SHP77 (cell line): Measurements from ENCODE around the gene SUSD1.
"Not testable (repeated sequence)": the region's sequence is repeated elsewhere in the genome, so short reads cannot be mapped to it uniquely, and the experiment has no call there.

Experiments used
- DNase-seq, 2 experiments: peaks; one replicate each; lab custom pipeline; 2025; lab: John Stamatoyannopoulos, UW

The SUSD1 gene

GRCh38 chr9:112174965-112175795, at the start of gene SUSD1:
Gene SUSD1 (minus strand): TSS chr9:112175297. CDS start chr9:112175235, 62 bp downstream.
- peak; percentile 7 to 56 for DNase-seq

DNA sequence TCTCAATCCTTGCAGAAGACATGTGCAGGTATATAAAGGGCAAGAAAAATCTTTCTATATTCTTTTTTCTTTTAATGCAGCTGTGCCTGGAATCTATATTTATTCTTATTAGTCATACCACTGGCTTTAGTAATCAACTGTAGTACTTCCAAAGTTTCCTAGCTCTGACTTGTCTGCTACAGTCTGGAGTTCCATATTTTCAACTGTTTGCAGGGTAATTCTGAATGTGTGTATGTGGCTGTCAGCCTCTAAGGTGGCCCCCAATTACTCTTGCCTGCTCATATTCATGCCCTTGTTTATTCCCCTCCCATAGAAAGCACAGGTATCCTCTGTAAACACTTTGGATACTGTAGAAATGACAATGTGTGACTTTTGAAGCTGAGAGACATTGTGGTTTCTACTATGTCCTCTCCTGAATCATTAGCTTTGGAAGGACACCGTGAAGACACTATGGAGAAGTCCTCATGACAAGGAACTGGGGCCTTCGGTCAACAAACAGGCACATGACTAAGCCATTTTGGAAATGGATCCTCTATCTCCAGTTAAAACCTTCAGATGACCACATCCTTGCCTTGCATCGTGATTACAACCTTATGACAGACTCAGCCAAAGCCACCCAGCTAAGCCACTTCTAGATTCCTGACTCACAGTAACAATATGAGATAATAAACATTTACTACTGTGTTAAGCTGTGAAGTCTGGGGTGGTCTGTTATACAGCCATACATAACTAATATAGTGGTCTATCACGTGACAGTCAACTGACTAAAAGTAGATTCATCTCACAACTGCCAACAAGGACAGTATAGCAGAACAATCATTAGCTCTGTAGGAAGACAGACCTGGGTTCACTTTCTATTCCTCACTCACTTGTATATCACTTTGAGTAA, 49.5 kb upstream of the SUSD1 start:
- DNase-seq = no peak

DNA sequence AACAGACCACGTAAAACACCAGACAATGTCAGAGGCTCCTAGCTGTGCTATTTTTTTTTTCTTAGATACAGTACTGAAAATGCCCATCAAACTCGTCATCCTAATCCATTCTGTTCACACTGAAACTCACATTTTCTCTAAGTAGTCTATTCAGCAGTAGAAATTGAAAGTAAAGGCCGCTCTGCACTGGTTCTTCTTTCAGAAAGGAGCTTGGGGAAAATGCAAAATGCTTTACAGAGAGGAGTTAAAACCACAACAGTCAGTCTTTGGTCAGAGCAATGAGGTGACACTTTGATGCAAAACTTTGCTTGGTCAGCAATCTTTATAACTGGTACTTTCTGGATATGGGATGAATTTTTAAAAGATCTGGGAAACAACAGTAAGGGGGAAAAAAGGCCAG, 43.8 kb upstream of the SUSD1 start:
- no peak for DNase-seq

DNA sequence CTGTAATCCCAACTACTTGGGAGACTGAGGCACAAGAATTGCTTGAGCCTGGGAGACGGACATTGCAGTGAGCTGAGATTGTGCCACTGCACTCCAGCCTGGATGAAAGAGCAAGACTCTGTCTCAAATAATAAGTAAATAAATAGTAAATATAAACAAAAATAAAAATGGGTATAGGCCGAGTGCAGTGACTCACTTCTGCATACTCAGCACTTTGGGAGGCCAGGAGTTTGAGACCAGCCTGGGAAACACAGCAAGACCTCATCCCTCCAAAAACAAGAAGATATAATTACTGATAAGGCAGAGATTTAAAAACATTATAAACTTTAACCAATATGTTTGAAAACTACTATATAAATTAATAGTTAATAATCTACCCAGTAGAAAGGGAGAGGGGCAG, 37.8 kb upstream of the SUSD1 start:
- DNase-seq = no peak

- DNase-seq = no peak
These were observed 32.4 kb upstream of the SUSD1 start for GRCh38 chr9:112207451-112207850.

- DNase-seq = no peak
These were observed 28.4 kb upstream of the SUSD1 start for GRCh38 chr9:112203536-112203935.

DNA sequence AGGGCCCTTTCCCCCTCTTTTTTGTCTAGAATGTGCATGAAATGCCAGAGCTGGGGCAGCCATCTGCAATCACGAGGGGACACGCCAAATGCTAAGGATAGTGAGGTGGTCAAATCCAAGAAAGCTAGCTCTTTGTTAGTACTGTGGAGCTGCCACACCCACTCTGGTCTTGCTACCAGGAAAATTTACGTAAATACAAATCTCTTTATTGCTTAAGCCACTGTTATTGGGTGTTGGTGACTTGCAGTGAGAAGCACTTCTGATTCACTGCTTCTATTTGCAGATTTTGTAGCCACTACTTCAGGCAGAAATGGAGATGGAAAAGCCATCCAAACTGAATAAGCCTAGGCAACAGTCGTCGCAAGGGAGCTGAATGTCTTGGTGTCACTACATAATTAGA, 25.6 kb upstream of the SUSD1 start:
- DNase-seq = no peak

GRCh38 chr9:112198646-112199045, 23.5 kb upstream of the SUSD1 start:
- DNase-seq = no peak

GRCh38 chr9:112194969-112195431, 19.9 kb upstream of the SUSD1 start:
- DNase-seq = no peak

- no peak for DNase-seq
These were observed 18.6 kb upstream of the SUSD1 start for GRCh38 chr9:112193572-112194288.

DNA sequence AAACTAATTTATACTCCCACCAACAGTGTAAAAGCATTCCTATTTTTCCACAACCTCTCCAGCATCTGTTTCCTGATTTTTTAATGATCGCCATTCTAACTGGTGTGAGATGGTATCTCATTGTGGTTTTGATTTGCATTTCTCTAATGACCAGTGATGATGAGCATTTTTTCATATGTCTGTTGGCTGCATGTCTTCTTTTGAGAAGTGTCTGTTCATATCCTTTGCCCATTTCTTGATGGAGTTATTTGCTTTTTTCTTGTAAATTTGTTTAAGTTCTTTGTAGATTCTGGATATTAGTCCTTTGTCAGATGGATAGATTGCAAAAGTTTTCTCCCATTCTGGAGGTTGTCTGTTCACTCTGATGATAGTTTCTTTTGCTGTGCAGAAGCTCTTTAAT, 15.2 kb upstream of the SUSD1 start:
- not testable (repeated sequence) for DNase-seq

- DNase-seq = no peak
These were observed 13.8 kb upstream of the SUSD1 start for GRCh38 chr9:112188884-112189283.

GRCh38 chr9:112187404-112187803, 12.3 kb upstream of the SUSD1 start:
- no peak for DNase-seq

GRCh38 chr9:112186695-112187094, 11.6 kb upstream of the SUSD1 start:
- no peak for DNase-seq

DNA sequence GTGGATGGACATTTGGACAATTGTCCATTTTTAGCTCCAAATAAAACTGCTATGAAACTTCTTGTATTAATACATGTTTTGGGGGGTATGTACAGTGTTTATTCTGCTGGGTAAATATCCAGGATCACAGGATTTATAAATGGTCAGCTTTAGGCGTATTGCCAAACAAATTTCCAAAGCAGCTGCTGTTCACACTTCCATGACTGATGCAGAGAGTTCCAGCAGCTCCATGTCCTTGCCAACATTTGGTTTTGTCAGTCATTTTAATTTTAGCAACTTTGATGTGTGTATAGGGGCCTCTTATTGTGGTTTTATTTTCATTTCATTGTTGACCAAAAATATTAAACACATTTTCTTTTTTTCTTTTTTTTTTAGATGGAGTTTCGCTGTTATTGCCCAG, 9.8 kb upstream of the SUSD1 start:
- no peak for DNase-seq

DNA sequence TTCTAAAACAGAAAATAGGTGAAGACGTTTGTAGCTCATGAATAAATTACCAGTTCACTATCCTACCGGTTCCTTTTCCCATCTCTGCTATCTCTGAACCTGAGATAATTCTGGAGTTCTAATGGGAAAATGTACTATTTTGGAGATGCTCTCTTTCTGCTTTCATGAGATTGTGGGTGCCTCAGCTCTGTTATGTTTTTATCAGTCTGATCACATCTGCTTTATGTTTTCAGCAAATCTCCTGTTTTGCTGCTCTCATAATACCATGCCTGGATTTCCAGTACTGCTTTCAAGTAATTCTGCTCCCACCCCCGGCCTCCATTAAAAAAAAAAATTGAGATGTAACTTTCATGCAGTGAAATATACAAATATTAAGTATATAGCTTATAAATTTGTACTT, 9.1 kb upstream of the SUSD1 start:
- DNase-seq = no peak

DNA sequence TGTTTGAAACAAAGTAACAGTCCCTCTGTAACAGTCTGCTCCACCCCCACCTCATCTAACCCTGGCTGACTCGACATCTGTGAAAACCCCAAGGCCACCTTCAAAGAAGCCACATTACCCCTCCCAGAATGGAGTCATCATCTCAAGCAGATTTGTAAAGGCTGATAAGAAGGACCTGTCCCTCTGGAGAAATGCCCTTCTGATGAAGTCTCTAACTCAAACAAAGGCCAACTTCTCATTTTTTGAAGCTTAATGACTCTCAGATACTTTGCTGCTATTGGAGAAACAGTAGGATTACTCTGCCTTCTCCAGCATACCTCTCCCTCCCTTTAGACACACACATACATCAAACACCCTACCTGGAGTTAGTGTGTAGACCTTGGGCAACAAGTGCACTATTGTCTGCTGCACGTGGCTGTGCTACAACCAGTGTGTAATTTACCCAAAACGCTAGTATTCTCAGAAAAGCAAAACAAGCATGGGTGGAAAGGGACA, 5.3 kb upstream of the SUSD1 start:
- DNase-seq = no peak

- no peak for DNase-seq
These were observed 4.7 kb upstream of the SUSD1 start for GRCh38 chr9:112179816-112180215.

GRCh38 chr9:112176524-112176923, 1.4 kb upstream of the SUSD1 start:
- no peak for DNase-seq

- DNase-seq = no peak
These were observed 759 bp upstream of the SUSD1 start for GRCh38 chr9:112175796-112176315.

- peak; percentile 27 to 46 for DNase-seq
These were observed 704 bp downstream of the SUSD1 start for GRCh38 chr9:112174222-112174964.
